GM12878 (cell line): ENCODE measurements around the gene MAGI1.

Experiments used
- CBFB ChIP-seq: IDR thresholded peaks from 2 replicates; pipeline ENCODE4 v1.6.1; 2016; ENCODE audit warnings: antibody characterized with exemption, low read depth
- CREB1 ChIP-seq: IDR thresholded peaks from 2 replicates; pipeline ENCODE4 v1.6.1; 2012; ENCODE audit warnings: low read depth, mild to moderate bottlenecking, inconsistent platforms
- EZH2 ChIP-seq: IDR thresholded peaks from 2 replicates; pipeline ENCODE4 v1.6.1; 2012; ENCODE audit warnings: low read depth, mild to moderate bottlenecking, control low read depth, inconsistent platforms, low read length, borderline replicate concordance; ENCODE audit not compliant: control insufficient read depth
- YY1 ChIP-seq: IDR thresholded peaks from 2 replicates; pipeline ENCODE4 v1.6.1; 2011; ENCODE audit warnings: low read depth, mild to moderate bottlenecking, low read length
- TF ChIP-seq, protein P1 (sequence below), 3 experiments: IDR thresholded peaks in 2 of 3; conservative IDR thresholded peaks in 1 of 3; 2 replicates each; pipeline ENCODE4 v1.5.1; 2011; ENCODE audit warnings: low read depth in 3 of 3, low read length in 3 of 3, mild to moderate bottlenecking in 3 of 3, control low read depth in 2 of 3, moderate library complexity in 2 of 3, inconsistent platforms in 1 of 3, mixed read lengths in 1 of 3; ENCODE audit not compliant: control insufficient read depth in 2 of 3, insufficient read depth in 1 of 3; ENCODE audit errors: extremely low read depth in 1 of 3

- TF ChIP-seq EZH2 (no peak), YY1 (no peak), CBFB (no peak), CREB1 (no peak)
- TF ChIP-seq, protein P1, sequence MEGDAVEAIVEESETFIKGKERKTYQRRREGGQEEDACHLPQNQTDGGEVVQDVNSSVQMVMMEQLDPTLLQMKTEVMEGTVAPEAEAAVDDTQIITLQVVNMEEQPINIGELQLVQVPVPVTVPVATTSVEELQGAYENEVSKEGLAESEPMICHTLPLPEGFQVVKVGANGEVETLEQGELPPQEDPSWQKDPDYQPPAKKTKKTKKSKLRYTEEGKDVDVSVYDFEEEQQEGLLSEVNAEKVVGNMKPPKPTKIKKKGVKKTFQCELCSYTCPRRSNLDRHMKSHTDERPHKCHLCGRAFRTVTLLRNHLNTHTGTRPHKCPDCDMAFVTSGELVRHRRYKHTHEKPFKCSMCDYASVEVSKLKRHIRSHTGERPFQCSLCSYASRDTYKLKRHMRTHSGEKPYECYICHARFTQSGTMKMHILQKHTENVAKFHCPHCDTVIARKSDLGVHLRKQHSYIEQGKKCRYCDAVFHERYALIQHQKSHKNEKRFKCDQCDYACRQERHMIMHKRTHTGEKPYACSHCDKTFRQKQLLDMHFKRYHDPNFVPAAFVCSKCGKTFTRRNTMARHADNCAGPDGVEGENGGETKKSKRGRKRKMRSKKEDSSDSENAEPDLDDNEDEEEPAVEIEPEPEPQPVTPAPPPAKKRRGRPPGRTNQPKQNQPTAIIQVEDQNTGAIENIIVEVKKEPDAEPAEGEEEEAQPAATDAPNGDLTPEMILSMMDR (IDR thresholded peaks at IDR 0.05 in 2 of 3, conservative IDR thresholded peaks at IDR 0.05 in 1 of 3; ENCODE audit: control insufficient read depth in 2 of 3, extremely low read depth in 1 of 3, insufficient read depth in 1 of 3, low read depth in 3 of 3, low read length in 3 of 3) = no peak
Measured at GRCh38 chr3:65850261-65850660, 188.5 kb downstream of the MAGI1 start.
